Liver (tissue), 9 donors: Measurements from ENCODE around the gene SOST. TPM values are rescaled to one million over a fixed set of nuclear protein-coding genes. Genes with fewer than 3 reads are reported as not detected.

Experiments used
- DNase-seq: peaks from one replicate; pipeline ENCODE4 v3.0.0-alpha.2; 2017; ENCODE audit warnings: low spot score
- H3K27ac ChIP-seq, 2 donors: one replicate each; pipeline ENCODE4 v1.7.0; 2013; ENCODE audit warnings: inconsistent platforms in 2 of 2, low read length in 2 of 2, control low read depth in 1 of 2, low read depth in 1 of 2, mild to moderate bottlenecking in 1 of 2
- H3K27me3 ChIP-seq, 4 donors: one replicate each; pipeline versions ENCODE4 v1.6.1 to v1.7.0; 2013; ENCODE audit warnings: low read length in 3 of 4, inconsistent platforms in 1 of 4, mild to moderate bottlenecking in 1 of 4, moderate library complexity in 1 of 4; ENCODE audit not compliant: control insufficient read depth in 4 of 4, insufficient read depth in 4 of 4
- H3K36me3 ChIP-seq, 4 donors: one replicate each; pipeline versions ENCODE4 v1.6.1 to v1.7.0; 2013; ENCODE audit warnings: low read length in 3 of 4, mild to moderate bottlenecking in 3 of 4, low read depth in 1 of 4, moderate library complexity in 1 of 4; ENCODE audit not compliant: control insufficient read depth in 4 of 4, insufficient read depth in 3 of 4
- H3K4me1 ChIP-seq, 4 donors: one replicate each; pipeline versions ENCODE4 v1.6.1 to v1.7.0; 2013; ENCODE audit warnings: low read length in 3 of 4, mild to moderate bottlenecking in 3 of 4, moderate library complexity in 1 of 4; ENCODE audit not compliant: control insufficient read depth in 4 of 4, insufficient read depth in 4 of 4
- H3K4me3 ChIP-seq, 3 donors: one replicate each; pipeline versions ENCODE4 v1.6.1 to v1.7.0; 2013; ENCODE audit warnings: low read length in 3 of 3, control low read depth in 1 of 3, low read depth in 1 of 3, mild to moderate bottlenecking in 1 of 3
- H3K9ac ChIP-seq, 2 donors: one replicate each; pipeline ENCODE4 v1.7.0; 2013; ENCODE audit warnings: low read length in 2 of 2, mild to moderate bottlenecking in 2 of 2, moderate library complexity in 2 of 2, control low read depth in 1 of 2, low read depth in 1 of 2
- H3K9me3 ChIP-seq, 4 donors: one replicate each; pipeline versions ENCODE4 v1.6.1 to v1.7.0; 2013; ENCODE audit warnings: low read length in 3 of 4; ENCODE audit not compliant: control insufficient read depth in 4 of 4
- ATF3 ChIP-seq: IDR thresholded peaks from 2 replicates; pipeline ENCODE4 v1.6.1; 2016; ENCODE audit warnings: antibody characterized with exemption
- CTCF ChIP-seq: fragments of 150-350 bp; IDR thresholded peaks from 2 replicates; pipeline ENCODE4 v1.5.1; 2017; ENCODE audit warnings: improper control_type of control experiment, low read depth, low read length; ENCODE audit not compliant: missing input control
- EGR1 ChIP-seq, 2 donors: IDR thresholded peaks; 2 replicates each; pipeline ENCODE4 v1.6.1; 2016 to 2018; ENCODE audit warnings: antibody characterized with exemption in 2 of 2, low read depth in 2 of 2
- FOXA1 ChIP-seq: IDR thresholded peaks from 2 replicates; pipeline ENCODE4 v1.6.1; 2016; ENCODE audit warnings: antibody characterized with exemption
- FOXA2 ChIP-seq: IDR thresholded peaks from 2 replicates; pipeline ENCODE4 v1.6.1; 2016; ENCODE audit warnings: antibody characterized with exemption
- GABPA ChIP-seq, 2 donors: IDR thresholded peaks in 1 of 2; conservative IDR thresholded peaks in 1 of 2; 2 replicates each; pipeline ENCODE4 v1.6.1; 2016; ENCODE audit warnings: antibody characterized with exemption in 2 of 2, mild to moderate bottlenecking in 1 of 2, moderate library complexity in 1 of 2
- HNF4G ChIP-seq: IDR thresholded peaks from 2 replicates; pipeline ENCODE4 v1.6.1; 2016; ENCODE audit warnings: antibody characterized with exemption
- JUND ChIP-seq, 2 donors: IDR thresholded peaks; 2 replicates each; pipeline ENCODE4 v1.6.1; 2016; ENCODE audit warnings: antibody characterized with exemption in 2 of 2
- MAX ChIP-seq: IDR thresholded peaks from 2 replicates; pipeline ENCODE4 v1.6.1; 2016; ENCODE audit warnings: antibody characterized with exemption
- NR2F2 ChIP-seq: IDR thresholded peaks from 2 replicates; pipeline ENCODE4 v1.6.1; 2016; ENCODE audit warnings: antibody characterized with exemption
- RAD21 ChIP-seq, 2 donors: IDR thresholded peaks; 2 replicates each; pipeline ENCODE4 v1.6.1; 2016; ENCODE audit warnings: antibody characterized with exemption in 2 of 2, mild to moderate bottlenecking in 2 of 2
- SP1 ChIP-seq: IDR thresholded peaks from 2 replicates; pipeline ENCODE4 v1.6.1; 2018; ENCODE audit warnings: antibody characterized with exemption, mild to moderate bottlenecking
- TAF1 ChIP-seq: conservative IDR thresholded peaks from 2 replicates; pipeline ENCODE4 v1.6.1; 2016; ENCODE audit warnings: antibody characterized with exemption, mild to moderate bottlenecking
- YY1 ChIP-seq: IDR thresholded peaks from 2 replicates; pipeline ENCODE4 v1.6.1; 2016; ENCODE audit warnings: antibody characterized with exemption, mild to moderate bottlenecking
- ZBTB33 ChIP-seq: IDR thresholded peaks from 2 replicates; pipeline ENCODE4 v1.6.1; 2016; ENCODE audit warnings: antibody characterized with exemption
- WGBS: extraction: QIAGEN DNeasy Blood & Tissue Kit; methylation state at CpG from one replicate; pipeline ENCODE4 v1.1.7; 2013; 5-methylcytosine and 5-hydroxymethylcytosine counted together
- polyA plus RNA-seq, 2 donors: library from polyadenylated mRNA; stranded (reverse) in 1 of 2; unstranded in 1 of 2; fragments of 200-250 nt in 1 of 2; fragments of >200 nt in 1 of 2; fragmentation: Nextera tagmentation in 1 of 2; extraction: Ambion mirVana in 1 of 2; gene quantifications; one replicate each; pipeline versions ENCODE4 v1.2.1 to v1.2.3, GENCODE V29; 2013 to 2015
- total RNA-seq, 2 donors: library from RNA; depleted of rRNA; stranded (reverse); fragments of >200 nt; gene quantifications; one replicate each; pipeline ENCODE4 v1.2.3, GENCODE V29; 2014
- donor health status: healthy.
- donor health status: healthy.
- donor health status: healthy.
- donor health status: healthy.
- donor health status: healthy.

SOST gene
- total and polyA plus RNA-seq, 4 donors: not detected

GRCh38 chr17:43784068-43784467 lies 25.5 kb upstream of the SOST start:
- Histone ChIP-seq H3K27ac (no peak overlapping the region), H3K9me3 (no peaks in the 10 kb centered on the region), H3K36me3 (no peaks in the 10 kb centered on the region), H3K4me3 (no peak overlapping the region), H3K4me1 (peaks cover 2 to 15% (median 11%) of the 10 kb centered on the region in 4 donors), H3K27me3 (no peaks in the 10 kb centered on the region), H3K9ac (no peak overlapping the region)
- DNase-seq: no peak
- TF ChIP-seq ATF3 (no peak), FOXA2 (no peak), JUND (IDR thresholded peaks at IDR 0.05) (no peak), GABPA (IDR thresholded peaks at IDR 0.05 in 1 of 2, conservative IDR thresholded peaks at IDR 0.05 in 1 of 2) (no peak), TAF1 (no peak), MAX (no peak), FOXA1 (no peak), HNF4G (no peak), ZBTB33 (no peak), CTCF (no peak)
- WGBS: 87% methylated on average over 2 of the region's 2 CpGs

GRCh38 chr17:43782913-43783680 lies 24.5 kb upstream of the SOST start:
- no peaks in the 10 kb centered on the region for H3K9me3 ChIP-seq
- H3K4me3 ChIP-seq: no peak overlapping the region
- no peak overlapping the region for H3K9ac ChIP-seq
- no peak for DNase-seq
- no peaks in the 10 kb centered on the region for H3K27me3 ChIP-seq
- H3K27ac ChIP-seq: no peak overlapping the region
- peaks cover 2 to 15% (median 11%) of the 10 kb centered on the region in 4 donors for H3K4me1 ChIP-seq
- TF ChIP-seq GABPA (IDR thresholded peaks at IDR 0.05 in 1 of 2, conservative IDR thresholded peaks at IDR 0.05 in 1 of 2) (no peak), SP1 (no peak), NR2F2 (no peak), EGR1 (IDR thresholded peaks at IDR 0.05; ENCODE audit: low read depth in 2 of 2) (no peak), ZBTB33 (no peak), YY1 (no peak), ATF3 (no peak), RAD21 (IDR thresholded peaks at IDR 0.05) (no peak), JUND (IDR thresholded peaks at IDR 0.05) (no peak), TAF1 (no peak), FOXA2 (no peak), CTCF (no peak), MAX (no peak), HNF4G (no peak)
- WGBS: 79% methylated on average over 15 of the region's 15 CpGs
- H3K36me3 ChIP-seq: no peaks in the 10 kb centered on the region
